NCI-H1930 (cell line): ENCODE measurements around the gene PROK1.

Source experiments
- DNase-seq, 2 experiments: peaks; one replicate each; lab custom pipeline; 2025; lab: John Stamatoyannopoulos, UW

Gene PROK1

GRCh38 chr1:110465038-110465813 lies 14.3 kb downstream of the PROK1 start:
- DNase-seq: no peak

DNA sequence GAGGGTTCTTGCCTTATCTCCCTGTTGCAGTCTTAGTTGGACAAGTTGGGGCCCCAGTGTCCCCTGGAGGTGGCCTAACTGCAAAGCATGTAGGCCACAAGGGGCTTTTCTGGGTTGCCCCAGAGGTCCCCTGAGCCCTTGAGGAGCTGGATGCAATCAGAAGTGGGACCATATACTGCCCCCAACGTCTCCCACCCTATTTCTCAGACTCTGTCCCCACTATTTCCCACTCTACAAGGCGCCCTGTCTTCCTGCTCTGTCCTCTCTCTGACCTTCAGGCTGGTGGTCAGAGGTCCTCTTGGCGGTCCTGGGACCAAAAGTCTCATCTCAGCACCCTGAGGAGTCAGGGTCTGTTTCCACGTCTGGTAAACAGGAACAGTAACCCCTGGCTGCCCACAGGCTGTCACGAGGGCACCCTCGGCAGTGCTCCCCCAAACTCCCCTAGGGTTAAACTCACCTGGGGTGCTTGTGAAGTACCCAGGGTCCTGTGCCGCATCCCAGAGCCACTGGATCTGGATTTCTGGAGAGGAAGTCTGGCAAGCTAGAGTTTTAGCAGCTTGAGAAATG lies 14.9 kb downstream of the PROK1 start:
- no peak for DNase-seq

DNA sequence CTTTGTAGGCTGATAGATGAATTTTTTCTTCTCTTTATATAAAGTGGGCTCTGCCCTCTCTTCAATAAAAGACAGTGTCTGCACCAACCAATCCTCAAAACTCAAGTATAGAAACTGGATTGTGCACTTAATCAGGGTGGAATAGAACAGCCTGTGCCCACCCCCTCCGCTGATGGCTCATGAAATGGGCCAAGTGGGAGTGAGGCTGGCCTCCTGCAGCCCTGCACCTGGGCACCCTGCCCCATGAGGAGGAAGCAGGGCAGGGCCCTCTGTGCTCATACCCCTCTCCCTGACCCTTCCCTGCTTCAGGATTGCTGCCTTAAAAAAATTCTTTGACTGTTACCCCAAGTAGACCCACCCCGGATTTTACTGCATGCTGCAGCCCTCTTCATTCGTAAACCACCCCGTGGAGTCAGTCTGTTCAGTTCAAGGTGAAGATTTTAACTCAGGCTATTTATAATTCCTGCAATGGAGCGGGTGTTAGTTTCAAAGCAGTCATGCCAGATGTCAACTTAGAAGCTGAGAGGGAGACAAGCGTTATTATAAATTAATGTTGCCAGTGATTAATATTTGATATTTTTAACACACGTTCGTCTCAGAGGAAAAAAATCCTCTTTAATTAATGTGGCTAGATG lies 15.8 kb downstream of the PROK1 start:
- no peak for DNase-seq

DNA sequence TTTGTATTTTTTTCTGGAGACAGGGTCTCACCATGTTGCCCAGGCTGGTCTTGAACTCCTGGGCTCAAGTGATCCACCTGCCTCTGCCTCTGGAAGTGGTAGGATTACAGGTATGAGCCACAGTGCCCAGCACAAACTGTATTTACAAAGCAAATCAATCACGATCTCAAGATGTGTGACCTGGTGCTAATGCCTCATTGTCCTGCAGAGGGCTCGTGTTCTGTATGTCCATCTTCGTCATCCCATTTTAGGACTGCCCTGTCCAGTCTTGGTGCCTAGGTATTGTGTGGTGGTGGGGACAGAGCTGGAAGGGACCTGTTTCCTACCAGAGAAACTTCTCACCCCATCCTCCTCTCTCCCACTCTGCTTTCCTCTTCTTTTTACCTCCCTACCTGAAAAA lies 20.2 kb downstream of the PROK1 start:
- DNase-seq: no peak

DNA sequence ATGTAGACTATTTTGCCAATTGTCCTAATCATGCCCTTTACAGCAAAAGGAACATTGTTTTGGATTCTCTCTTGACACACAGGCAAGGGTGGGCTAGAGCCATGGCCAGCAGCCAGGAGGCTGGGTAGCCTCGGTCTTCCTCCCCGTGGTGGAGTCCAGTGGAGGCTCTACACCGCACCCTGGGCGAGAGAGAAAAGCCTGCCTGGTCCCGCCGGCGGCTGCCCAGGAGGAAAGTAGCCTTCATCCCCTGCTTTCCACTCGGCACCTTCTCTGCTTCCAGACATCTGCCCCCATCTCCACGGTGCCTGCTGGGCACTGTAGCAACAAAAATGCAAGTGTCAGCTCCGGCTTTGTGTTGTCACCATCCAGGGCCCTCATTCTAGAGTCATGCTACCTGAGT lies 21.6 kb downstream of the PROK1 start:
- no peak for DNase-seq

GRCh38 chr1:110474444-110474843 lies 23.5 kb downstream of the PROK1 start:
- no peak for DNase-seq

DNA sequence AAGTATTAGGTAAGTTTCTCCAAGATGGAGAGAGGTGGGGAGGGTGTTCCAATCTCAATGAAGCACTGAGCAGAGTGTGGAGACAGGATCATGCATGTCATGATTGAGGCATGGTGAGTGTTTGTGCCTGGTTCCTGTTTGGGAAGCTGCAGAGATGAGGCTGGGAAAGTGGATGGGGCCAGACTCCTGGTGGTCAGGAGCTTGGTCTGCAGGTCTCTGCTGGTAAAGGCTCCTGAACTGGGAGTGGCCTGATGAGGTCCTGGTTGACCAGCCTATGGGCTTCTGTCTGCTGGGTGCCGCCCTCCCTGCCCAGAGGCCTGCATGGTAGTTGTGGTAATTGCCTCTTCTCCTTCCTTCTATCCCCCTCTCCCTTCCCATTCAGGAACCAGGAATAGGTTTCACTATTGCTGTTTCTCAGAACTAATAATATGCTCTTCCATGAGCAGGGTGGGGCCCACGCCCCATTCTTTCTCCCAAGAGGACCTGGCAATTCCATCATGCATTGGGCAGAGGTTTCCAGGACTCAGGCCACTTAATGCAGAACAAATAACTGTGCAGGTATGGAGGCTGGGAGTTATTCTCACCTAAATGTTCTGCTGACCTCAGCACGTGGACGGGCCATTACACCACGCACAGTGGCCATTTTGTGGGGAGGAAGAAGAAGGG lies 24.5 kb downstream of the PROK1 start:
- no peak for DNase-seq

- no peak for DNase-seq
Observed at GRCh38 chr1:110476028-110476765, 25.2 kb downstream of the PROK1 start.

GRCh38 chr1:110477041-110477440 lies 26.1 kb downstream of the PROK1 start:
- DNase-seq: no peak

- no peak for DNase-seq
Observed at GRCh38 chr1:110477445-110477957, 26.6 kb downstream of the PROK1 start.

- DNase-seq: no peak
Observed at GRCh38 chr1:110477967-110478640, 27.2 kb downstream of the PROK1 start.

DNA sequence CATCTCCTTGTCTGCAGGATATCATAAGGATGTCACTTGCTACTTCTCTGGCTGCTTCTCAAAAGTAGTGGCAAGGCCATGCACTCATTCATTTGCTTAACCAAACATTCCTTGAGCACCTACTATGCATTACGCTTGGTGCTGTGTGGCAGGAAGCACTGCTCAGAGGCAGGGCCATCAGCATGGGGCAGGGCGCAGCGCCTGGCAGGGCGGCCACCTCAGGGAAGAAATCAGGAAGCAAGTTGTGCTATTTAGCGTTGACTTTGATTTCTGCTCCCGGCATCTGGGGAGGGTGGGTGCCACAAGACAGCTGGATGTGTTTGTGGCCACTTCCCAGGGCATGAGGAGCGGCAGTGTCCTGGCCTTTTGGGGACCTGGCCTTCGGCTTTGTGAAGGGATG lies 27.9 kb downstream of the PROK1 start:
- no peak for DNase-seq

GRCh38 chr1:110480356-110481096 lies 29.6 kb downstream of the PROK1 start:
- DNase-seq: no peak

- DNase-seq: no peak
Observed at GRCh38 chr1:110481968-110482623, 31.1 kb downstream of the PROK1 start.

GRCh38 chr1:110482662-110483307 lies 31.8 kb downstream of the PROK1 start:
- DNase-seq: no peak

GRCh38 chr1:110483308-110483685 lies 32.3 kb downstream of the PROK1 start:
- DNase-seq: no peak

GRCh38 chr1:110484801-110485200 lies 33.9 kb downstream of the PROK1 start:
- DNase-seq: no peak

DNA sequence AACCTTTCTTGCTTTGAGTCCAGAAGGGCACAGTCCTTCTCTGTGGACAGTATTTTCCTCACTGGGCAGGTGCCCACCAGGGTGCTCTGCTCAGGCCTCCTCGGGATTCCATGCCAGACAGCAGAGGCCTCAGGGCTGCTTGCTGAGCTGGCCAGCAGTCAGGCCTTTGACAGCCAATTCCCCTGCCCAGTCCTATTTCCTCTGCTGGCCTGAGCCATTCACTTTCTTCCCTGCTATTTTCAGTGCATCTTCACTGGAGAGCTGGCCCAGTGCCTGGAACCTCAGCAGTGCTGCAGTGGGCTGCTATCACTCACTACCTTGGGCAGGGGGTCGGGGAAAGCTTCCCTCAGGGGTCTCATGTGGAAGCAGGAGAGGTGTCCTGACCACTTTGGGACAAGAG lies 34.8 kb downstream of the PROK1 start:
- DNase-seq: no peak

GRCh38 chr1:110487726-110488125 lies 36.8 kb downstream of the PROK1 start:
- no peak for DNase-seq

DNA sequence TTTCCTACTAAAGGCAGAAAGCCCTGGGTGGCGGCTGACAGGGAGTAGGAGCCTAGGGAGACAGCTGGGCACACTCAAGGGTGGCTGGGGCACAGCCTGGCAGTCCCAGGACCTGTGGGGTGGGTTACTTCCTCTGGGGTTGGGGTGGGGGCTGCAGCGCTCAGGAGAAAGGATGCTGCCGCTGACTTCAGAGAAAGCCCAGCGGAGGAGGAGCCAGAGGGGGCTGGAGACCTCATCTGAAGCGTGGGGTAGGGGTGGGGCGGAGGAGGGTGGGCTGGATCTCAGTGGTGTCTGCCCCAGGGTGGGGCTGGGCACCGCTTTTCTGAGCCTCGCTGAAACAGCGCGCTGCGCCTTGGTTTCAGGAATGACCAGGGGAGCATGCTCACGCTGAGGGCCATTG lies 37.2 kb downstream of the PROK1 start:
- no peak for DNase-seq
